Measurements from ENCODE around the gene PLPP6.

DNA sequence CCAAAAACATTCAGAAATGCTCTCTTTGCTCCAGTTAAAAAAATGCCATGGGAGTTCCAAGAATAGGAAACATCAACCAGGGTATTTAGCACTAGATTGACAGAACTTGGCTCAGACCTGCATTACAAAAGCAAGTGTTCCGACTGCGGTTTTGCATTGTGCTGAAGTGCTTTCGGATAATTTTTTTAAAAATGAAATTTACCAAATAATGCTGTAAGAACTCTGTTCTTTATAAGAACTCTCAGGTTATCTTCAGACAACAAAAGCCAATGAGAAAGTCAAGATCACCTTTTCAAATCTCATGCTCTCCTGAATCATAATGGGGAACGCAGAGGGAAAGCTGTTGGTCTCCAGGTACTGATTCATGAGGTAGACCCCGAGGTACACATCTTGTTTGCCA is 483 bp upstream of the PLPP6 start:
- TF ChIP-seq BACH1 (IDR thresholded peaks at IDR 0.05; ENCODE audit: low read length), result no peak
- TF ChIP-seq CTCF (IDR thresholded peaks at IDR 0.05; ENCODE audit: control extremely low read depth in 1 of 3, insufficient read depth in 1 of 3, low read depth in 1 of 3, low read length in 3 of 3), result no peak
- no peak for TF ChIP-seq EGR1 (IDR thresholded peaks at IDR 0.05; ENCODE audit: borderline replicate concordance, low read depth, low read length)
- TF ChIP-seq ZNF274 (IDR thresholded peaks at IDR 0.05; ENCODE audit: borderline replicate concordance, extremely low read depth, low read length), result no peak
- no peak for TF ChIP-seq CHD2 (IDR thresholded peaks at IDR 0.05; ENCODE audit: low read length)
- no peak for TF ChIP-seq RAD21 (IDR thresholded peaks at IDR 0.05 in 1 of 2, conservative IDR thresholded peaks at IDR 0.05 in 1 of 2; ENCODE audit: low read depth in 2 of 2, low read length in 2 of 2)
- no peak for TF ChIP-seq POLR2AphosphoS5 (IDR thresholded peaks at IDR 0.05; ENCODE audit: low read depth, low read length)
- TF ChIP-seq, protein P1, sequence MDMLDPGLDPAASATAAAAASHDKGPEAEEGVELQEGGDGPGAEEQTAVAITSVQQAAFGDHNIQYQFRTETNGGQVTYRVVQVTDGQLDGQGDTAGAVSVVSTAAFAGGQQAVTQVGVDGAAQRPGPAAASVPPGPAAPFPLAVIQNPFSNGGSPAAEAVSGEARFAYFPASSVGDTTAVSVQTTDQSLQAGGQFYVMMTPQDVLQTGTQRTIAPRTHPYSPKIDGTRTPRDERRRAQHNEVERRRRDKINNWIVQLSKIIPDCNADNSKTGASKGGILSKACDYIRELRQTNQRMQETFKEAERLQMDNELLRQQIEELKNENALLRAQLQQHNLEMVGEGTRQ (IDR thresholded peaks at IDR 0.05; ENCODE audit: low read length), result no peak
- TF ChIP-seq TAF1 (IDR thresholded peaks at IDR 0.05; ENCODE audit: low read depth, low read length), result no peak

Measured in H1 (cell line).